GM10266 (cell line): ENCODE results near the gene SOCS7.
A peak's percentile ranks its signal among the peaks of the same experiment; 100 is the strongest.

Experiments used
- DNase-seq: peaks from one replicate; pipeline ENCODE4 v3.0.0; 2012; ENCODE audit errors: extremely low spot score
- CTCF ChIP-seq: IDR thresholded peaks from 2 replicates; pipeline ENCODE4 v1.5.1; 2012; ENCODE audit warnings: mild to moderate bottlenecking, low read depth; ENCODE audit not compliant: control insufficient read depth, insufficient read depth; ENCODE audit errors: missing control alignments

Gene SOCS7

GRCh38 chr17:38421871-38422827 lies 70.5 kb downstream of the SOCS7 start:
- TF ChIP-seq CTCF, result no peak
- DNase-seq, result no peak

- DNase-seq, result no peak
- no peak for TF ChIP-seq CTCF
Measured at GRCh38 chr17:38424297-38424972, 72.8 kb downstream of the SOCS7 start.

GRCh38 chr17:38425031-38425430 lies 73.4 kb downstream of the SOCS7 start:
- no peak for DNase-seq
- TF ChIP-seq CTCF, result no peak

GRCh38 chr17:38425744-38426143 lies 74.1 kb downstream of the SOCS7 start:
- no peak for DNase-seq
- no peak for TF ChIP-seq CTCF

- TF ChIP-seq CTCF, result no peak
- no peak for DNase-seq
Measured at GRCh38 chr17:38426441-38426840, 74.8 kb downstream of the SOCS7 start.

GRCh38 chr17:38427160-38427949 lies 75.7 kb downstream of the SOCS7 start:
- TF ChIP-seq CTCF, result no peak
- no peak for DNase-seq

GRCh38 chr17:38428112-38428642 lies 76.5 kb downstream of the SOCS7 start, which contains the start of gene ARHGAP23:
Gene ARHGAP23, plus strand, starts transcription at chr17:38428464. Its CDS starts 22 bp downstream, at chr17:38428486.
- peak; percentile 78 for DNase-seq
- TF ChIP-seq CTCF, result no peak
